ENCODE data around the gene PMAIP1. TPM values are rescaled to one million over a fixed set of nuclear protein-coding genes. Genes with fewer than 3 reads are reported as not detected.

The PMAIP1 gene
- total RNA-seq, 1 experiment from 2014 or later, result 52.8 TPM

DNA sequence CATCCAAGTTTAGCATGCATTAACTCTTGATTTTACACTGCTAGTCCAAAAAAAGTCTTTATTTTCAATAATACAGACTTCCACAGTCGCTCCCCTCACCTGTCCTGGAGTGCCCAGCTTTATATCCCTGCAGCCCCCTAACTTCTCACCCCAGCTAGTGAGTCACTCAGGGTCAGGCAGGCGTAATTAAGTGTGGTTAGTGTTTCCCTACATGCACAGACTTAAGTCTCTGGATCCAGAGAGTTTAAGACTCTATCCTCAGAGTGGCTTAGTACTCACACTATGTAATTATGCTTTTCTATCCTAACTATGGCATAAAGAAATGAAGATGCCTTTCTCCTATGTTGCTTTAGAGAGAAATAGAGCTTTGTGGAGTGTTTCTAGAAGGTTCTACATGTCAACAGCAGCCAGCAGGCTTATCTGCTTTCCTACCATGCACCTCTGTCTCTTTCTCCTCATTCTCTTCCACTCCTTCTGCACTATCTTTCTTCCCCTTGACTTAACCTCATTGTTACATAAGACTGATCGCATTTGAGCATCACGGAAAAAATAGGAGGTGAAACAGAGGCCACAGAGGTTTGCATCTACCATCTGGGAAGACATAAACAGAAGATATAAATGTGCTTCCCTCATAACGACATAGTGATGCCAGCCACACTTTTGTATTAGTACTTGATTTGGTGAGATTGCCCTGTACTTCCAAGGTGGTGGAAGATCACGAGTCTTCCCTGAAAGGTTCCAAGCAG, 34.4 kb upstream of the PMAIP1 start:
- H3K9ac ChIP-seq (ENCODE audit: low read length), result no peak overlapping the region
- H4K20me1 ChIP-seq (ENCODE audit: insufficient read depth, low read depth, low read length), result no peaks in the 10 kb centered on the region
- H3K36me3 ChIP-seq (ENCODE audit: insufficient read depth, low read length), result no peaks in the 10 kb centered on the region
- H3K4me2 ChIP-seq (ENCODE audit: low read depth, low read length, poor library complexity, severe bottlenecking), result no peak overlapping the region
- H3K4me3 ChIP-seq (ENCODE audit: low read length), result no peak overlapping the region
- no peaks in the 10 kb centered on the region; the same call in 1 of the 2 replicates for H3K27me3 ChIP-seq (ENCODE audit: low read length)
- peaks cover 12% of the 10 kb centered on the region for H3K4me1 ChIP-seq (ENCODE audit: low read length)
- no peaks in the 10 kb centered on the region for H3K9me2 ChIP-seq (replicated peaks; ENCODE audit: insufficient read depth, low read length)
- H3K9me3 ChIP-seq (ENCODE audit: low read length), result no peaks in the 10 kb centered on the region
- H2AFZ ChIP-seq (ENCODE audit: low read length), result no peak overlapping the region
- H3K79me2 ChIP-seq (ENCODE audit: low read length), result no peaks in the 10 kb centered on the region
- DNase-seq, result no peak
- H3K27ac ChIP-seq (ENCODE audit: low read length), result no peak overlapping the region

DNA sequence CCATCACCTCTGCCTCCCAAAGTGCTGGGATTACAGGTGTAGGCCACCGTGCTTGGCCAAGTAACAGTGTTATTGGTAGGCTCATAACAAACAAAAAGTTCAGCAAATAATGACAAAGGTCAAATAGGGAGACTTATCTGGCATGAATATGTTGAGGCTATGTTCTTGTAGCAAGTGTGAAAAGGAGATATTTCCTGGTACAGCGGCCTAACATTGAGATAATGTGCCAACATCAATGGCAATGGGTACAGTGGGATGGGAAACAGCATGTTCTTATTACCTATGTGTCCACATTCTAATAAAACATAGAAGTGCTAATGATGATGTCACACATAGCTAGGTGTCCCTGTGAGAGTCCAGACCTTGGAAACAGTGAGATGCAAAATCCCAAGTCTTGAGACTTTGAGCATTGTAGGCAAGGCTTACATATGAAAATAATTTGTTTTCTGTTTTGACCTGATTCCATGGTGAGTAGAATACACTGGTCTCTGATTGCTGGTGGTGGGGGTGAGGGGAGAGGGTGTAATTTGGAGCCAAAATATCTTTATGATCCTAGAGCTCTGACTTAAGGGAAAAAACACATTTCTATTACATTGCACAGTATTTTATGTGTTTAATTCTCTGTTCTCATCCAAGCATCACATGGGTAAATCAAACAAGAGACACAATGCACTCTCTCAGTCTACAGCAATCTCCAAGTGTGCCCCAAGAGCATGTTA, 33.1 kb upstream of the PMAIP1 start:
- peaks cover 11% of the 10 kb centered on the region for H3K4me1 ChIP-seq (ENCODE audit: low read length)
- no peak overlapping the region for H2AFZ ChIP-seq (ENCODE audit: low read length)
- no peaks in the 10 kb centered on the region for H3K36me3 ChIP-seq (ENCODE audit: insufficient read depth, low read length)
- no peaks in the 10 kb centered on the region for H3K79me2 ChIP-seq (ENCODE audit: low read length)
- H3K27ac ChIP-seq (ENCODE audit: low read length), result no peak overlapping the region
- no peaks in the 10 kb centered on the region for H3K9me2 ChIP-seq (replicated peaks; ENCODE audit: insufficient read depth, low read length)
- no peak overlapping the region for H3K4me3 ChIP-seq (ENCODE audit: low read length)
- no peaks in the 10 kb centered on the region for H4K20me1 ChIP-seq (ENCODE audit: insufficient read depth, low read depth, low read length)
- no peaks in the 10 kb centered on the region for H3K9me3 ChIP-seq (ENCODE audit: low read length)
- no peak overlapping the region for H3K4me2 ChIP-seq (ENCODE audit: low read depth, low read length, poor library complexity, severe bottlenecking)
- no peaks in the 10 kb centered on the region; the same call in 1 of the 2 replicates for H3K27me3 ChIP-seq (ENCODE audit: low read length)
- DNase-seq, result no peak
- no peak overlapping the region for H3K9ac ChIP-seq (ENCODE audit: low read length)

DNA sequence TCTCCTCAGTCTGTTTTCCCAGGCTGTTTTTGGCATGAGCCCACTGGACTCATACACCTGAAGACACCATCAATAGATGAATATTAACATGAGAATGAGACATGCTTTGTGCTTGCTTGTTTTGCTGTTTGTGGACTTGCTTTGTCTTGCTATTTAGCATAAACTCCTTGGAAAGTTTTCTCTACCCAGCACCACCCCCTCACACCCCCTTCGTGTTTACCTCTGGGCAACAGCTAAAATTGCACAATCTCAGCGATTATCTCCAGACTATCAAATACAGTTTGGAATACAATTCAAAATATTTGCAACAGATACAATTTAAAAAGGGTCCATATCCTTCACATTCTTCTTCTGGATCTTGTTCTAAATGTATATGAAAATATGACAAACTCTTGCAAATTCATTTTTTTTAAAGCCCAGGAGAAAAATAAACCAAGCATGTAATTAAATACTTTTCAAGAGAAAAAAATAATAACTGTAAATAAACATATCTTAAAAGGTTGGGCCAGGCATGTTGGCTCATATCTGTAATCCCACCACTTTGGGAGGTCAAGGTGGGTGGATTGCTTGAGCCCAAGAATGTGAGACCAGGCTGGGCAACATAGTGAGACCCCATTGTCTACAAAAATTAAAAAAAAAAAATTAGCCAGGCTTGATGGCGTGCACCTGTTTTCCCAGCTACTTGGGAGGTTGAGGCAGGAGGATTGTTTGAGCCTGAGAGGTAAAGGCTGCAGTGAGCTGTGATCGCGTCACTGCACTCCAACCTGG, 32.3 kb upstream of the PMAIP1 start:
- no peak overlapping the region for H3K4me3 ChIP-seq (ENCODE audit: low read length)
- no peak overlapping the region for H2AFZ ChIP-seq (ENCODE audit: low read length)
- no peak overlapping the region for H3K27ac ChIP-seq (ENCODE audit: low read length)
- no peaks in the 10 kb centered on the region for H3K79me2 ChIP-seq (ENCODE audit: low read length)
- peaks cover 3% of the 10 kb centered on the region for H3K4me1 ChIP-seq (ENCODE audit: low read length)
- no peaks in the 10 kb centered on the region for H3K36me3 ChIP-seq (ENCODE audit: insufficient read depth, low read length)
- no peaks in the 10 kb centered on the region for H4K20me1 ChIP-seq (ENCODE audit: insufficient read depth, low read depth, low read length)
- no peaks in the 10 kb centered on the region for H3K9me3 ChIP-seq (ENCODE audit: low read length)
- no peak overlapping the region for H3K4me2 ChIP-seq (ENCODE audit: low read depth, low read length, poor library complexity, severe bottlenecking)
- no peaks in the 10 kb centered on the region for H3K9me2 ChIP-seq (replicated peaks; ENCODE audit: insufficient read depth, low read length)
- no peaks in the 10 kb centered on the region for H3K27me3 ChIP-seq (ENCODE audit: low read length)
- DNase-seq, result no peak
- H3K9ac ChIP-seq (ENCODE audit: low read length), result no peak overlapping the region

DNA sequence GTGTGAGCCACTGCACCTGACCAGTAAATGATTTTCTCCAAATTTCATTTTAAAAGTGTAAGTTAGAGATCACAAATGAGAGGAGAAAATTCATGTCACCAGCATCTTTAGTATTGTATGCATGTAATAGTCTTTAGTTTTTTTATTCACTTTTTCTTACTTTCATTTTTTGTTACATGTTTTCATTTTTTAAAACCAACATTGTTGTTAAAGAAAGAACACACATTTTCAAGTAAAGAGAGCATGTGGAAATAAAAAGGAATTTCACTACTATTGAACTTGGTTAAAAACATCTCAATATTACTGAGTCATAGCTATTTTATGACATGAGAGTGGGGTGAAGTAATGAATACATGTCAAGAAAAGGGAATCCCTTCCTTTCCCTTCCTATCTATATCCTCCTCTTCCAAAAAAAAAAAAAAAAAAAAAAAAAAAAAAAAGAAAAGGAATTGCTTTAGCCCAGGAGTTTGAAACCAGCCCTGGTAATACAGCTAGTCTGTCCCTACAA, 29.1 kb upstream of the PMAIP1 start:
- Histone ChIP-seq H3K9me3 (ENCODE audit: low read length) (no peaks in the 10 kb centered on the region), H3K36me3 (ENCODE audit: insufficient read depth, low read length) (no peaks in the 10 kb centered on the region), H3K4me2 (ENCODE audit: low read depth, low read length, poor library complexity, severe bottlenecking) (no peak overlapping the region), H3K9ac (ENCODE audit: low read length) (no peak overlapping the region), H3K4me1 (ENCODE audit: low read length) (no peaks in the 10 kb centered on the region), H3K27ac (ENCODE audit: low read length) (no peak overlapping the region), H3K9me2 (replicated peaks; ENCODE audit: insufficient read depth, low read length) (no peaks in the 10 kb centered on the region), H4K20me1 (ENCODE audit: insufficient read depth, low read depth, low read length) (no peaks in the 10 kb centered on the region), H3K27me3 (ENCODE audit: low read length) (no peaks in the 10 kb centered on the region), H3K79me2 (ENCODE audit: low read length) (no peaks in the 10 kb centered on the region), H3K4me3 (ENCODE audit: low read length) (no peak overlapping the region), H2AFZ (ENCODE audit: low read length) (no peak overlapping the region)
- DNase-seq, result no peak

DNA sequence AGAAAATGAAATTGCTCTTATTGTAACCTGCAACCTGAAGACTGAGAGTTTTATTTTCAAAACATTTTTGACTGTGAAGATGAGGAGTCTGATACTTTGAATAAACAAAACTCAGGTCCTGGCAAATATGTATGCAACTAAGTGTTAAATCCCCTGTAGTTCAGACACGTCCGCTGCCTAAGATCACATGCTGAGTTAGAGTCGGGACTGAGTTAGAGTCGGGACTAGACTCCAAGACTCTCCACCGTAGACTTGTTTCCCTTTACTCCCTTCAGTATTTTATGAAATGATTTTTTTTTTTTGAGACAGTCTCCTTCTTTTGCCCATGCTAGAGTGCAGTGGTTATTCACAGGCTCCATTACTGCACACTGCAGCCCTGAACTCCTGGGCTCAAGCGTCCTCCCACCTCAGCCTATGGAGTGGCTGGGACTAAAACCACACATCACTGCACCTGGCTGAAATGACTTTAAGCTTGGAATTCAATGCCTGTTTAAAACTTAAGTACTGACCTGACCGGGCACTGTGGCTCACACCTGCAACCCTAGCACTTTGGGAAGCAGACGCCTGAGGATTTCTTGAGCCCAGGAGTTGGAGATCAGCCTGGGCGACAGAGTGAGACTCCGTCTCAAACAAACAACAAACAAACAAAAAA, 28.0 kb upstream of the PMAIP1 start:
- Histone ChIP-seq H3K4me1 (ENCODE audit: low read length) (no peaks in the 10 kb centered on the region), H3K9me2 (replicated peaks; ENCODE audit: insufficient read depth, low read length) (no peaks in the 10 kb centered on the region), H3K9me3 (ENCODE audit: low read length) (no peaks in the 10 kb centered on the region), H3K27ac (ENCODE audit: low read length) (no peak overlapping the region), H3K27me3 (ENCODE audit: low read length) (no peaks in the 10 kb centered on the region), H3K36me3 (ENCODE audit: insufficient read depth, low read length) (no peaks in the 10 kb centered on the region), H3K4me3 (ENCODE audit: low read length) (no peak overlapping the region), H3K9ac (ENCODE audit: low read length) (no peak overlapping the region), H3K79me2 (ENCODE audit: low read length) (no peaks in the 10 kb centered on the region), H4K20me1 (ENCODE audit: insufficient read depth, low read depth, low read length) (no peaks in the 10 kb centered on the region), H3K4me2 (ENCODE audit: low read depth, low read length, poor library complexity, severe bottlenecking) (no peak overlapping the region), H2AFZ (ENCODE audit: low read length) (no peak overlapping the region)
- DNase-seq, result no peak

DNA sequence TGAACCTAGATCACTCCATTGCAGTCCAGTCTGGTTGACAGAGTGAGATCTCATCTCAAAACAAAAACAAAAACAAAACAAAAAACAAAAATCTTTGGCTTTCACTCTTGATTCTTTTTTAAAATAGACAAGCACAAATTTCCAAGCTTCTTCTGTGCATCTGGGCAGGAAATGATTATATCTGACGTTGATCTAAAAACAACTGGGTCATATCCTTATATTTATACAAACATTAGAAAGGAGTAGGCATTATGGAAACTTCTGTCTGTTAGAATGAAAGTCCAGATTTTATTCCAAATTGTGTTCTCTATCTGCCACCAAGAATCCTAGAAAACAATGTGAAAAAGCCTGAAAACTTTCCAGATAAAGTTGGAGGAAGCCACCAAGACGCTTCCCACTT, 26.2 kb upstream of the PMAIP1 start:
- no peaks in the 10 kb centered on the region for H4K20me1 ChIP-seq (ENCODE audit: insufficient read depth, low read depth, low read length)
- no peak for DNase-seq
- H3K9me3 ChIP-seq (ENCODE audit: low read length), result no peaks in the 10 kb centered on the region
- H3K4me3 ChIP-seq (ENCODE audit: low read length), result no peak overlapping the region
- H3K4me1 ChIP-seq (ENCODE audit: low read length), result no peaks in the 10 kb centered on the region
- H3K4me2 ChIP-seq (ENCODE audit: low read depth, low read length, poor library complexity, severe bottlenecking), result no peak overlapping the region
- H3K9ac ChIP-seq (ENCODE audit: low read length), result no peak overlapping the region
- no peaks in the 10 kb centered on the region for H3K9me2 ChIP-seq (replicated peaks; ENCODE audit: insufficient read depth, low read length)
- no peak overlapping the region for H3K27ac ChIP-seq (ENCODE audit: low read length)
- no peaks in the 10 kb centered on the region for H3K27me3 ChIP-seq (ENCODE audit: low read length)
- no peak overlapping the region for H2AFZ ChIP-seq (ENCODE audit: low read length)
- H3K79me2 ChIP-seq (ENCODE audit: low read length), result no peaks in the 10 kb centered on the region
- H3K36me3 ChIP-seq (ENCODE audit: insufficient read depth, low read length), result no peaks in the 10 kb centered on the region

DNA sequence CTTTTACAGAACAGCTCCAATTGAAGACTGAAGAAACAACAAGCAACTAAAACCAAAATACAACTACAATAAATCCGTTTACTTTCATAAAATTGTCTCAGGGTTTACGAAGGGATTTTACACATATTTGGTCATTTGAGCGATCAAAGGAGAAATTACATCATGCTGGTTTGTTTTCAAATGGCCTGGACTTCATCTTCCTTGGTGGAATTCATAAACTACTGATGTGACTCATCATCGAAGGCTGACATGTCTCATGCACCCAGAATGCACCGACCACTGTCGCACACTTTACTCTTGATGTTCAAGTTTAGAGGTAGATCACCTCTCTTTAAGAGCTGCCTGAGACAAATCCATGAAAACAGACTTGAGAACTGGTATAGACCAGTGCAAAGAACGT, 25.6 kb upstream of the PMAIP1 start:
- DNase-seq, result no peak
- no peaks in the 10 kb centered on the region for H3K79me2 ChIP-seq (ENCODE audit: low read length)
- H3K9me2 ChIP-seq (replicated peaks; ENCODE audit: insufficient read depth, low read length), result no peaks in the 10 kb centered on the region
- H3K4me2 ChIP-seq (ENCODE audit: low read depth, low read length, poor library complexity, severe bottlenecking), result no peak overlapping the region
- no peak overlapping the region for H3K4me3 ChIP-seq (ENCODE audit: low read length)
- H3K27ac ChIP-seq (ENCODE audit: low read length), result no peak overlapping the region
- no peak overlapping the region for H2AFZ ChIP-seq (ENCODE audit: low read length)
- H3K9me3 ChIP-seq (ENCODE audit: low read length), result no peaks in the 10 kb centered on the region
- H3K36me3 ChIP-seq (ENCODE audit: insufficient read depth, low read length), result no peaks in the 10 kb centered on the region
- H4K20me1 ChIP-seq (ENCODE audit: insufficient read depth, low read depth, low read length), result no peaks in the 10 kb centered on the region
- no peak overlapping the region for H3K9ac ChIP-seq (ENCODE audit: low read length)
- no peaks in the 10 kb centered on the region for H3K4me1 ChIP-seq (ENCODE audit: low read length)
- no peaks in the 10 kb centered on the region for H3K27me3 ChIP-seq (ENCODE audit: low read length)

DNA sequence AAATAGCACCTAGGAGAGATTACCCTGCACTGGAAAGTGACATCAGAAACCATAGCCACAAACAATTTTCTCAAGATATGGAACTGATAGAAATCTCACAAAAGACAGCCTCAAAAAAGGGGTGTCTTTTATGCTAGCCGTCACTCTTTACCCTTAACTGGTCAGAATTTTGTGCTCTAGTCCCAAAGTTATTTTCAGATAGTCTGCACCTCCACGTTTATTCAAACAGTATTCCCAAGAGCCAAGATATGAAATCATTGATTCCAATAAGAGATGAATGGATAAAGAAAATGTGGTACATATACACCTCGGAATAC, 23.5 kb upstream of the PMAIP1 start:
- Histone ChIP-seq H3K4me2 (ENCODE audit: low read depth, low read length, poor library complexity, severe bottlenecking) (no peak overlapping the region), H3K9me3 (ENCODE audit: low read length) (no peaks in the 10 kb centered on the region), H3K9me2 (replicated peaks; ENCODE audit: insufficient read depth, low read length) (no peaks in the 10 kb centered on the region), H3K36me3 (ENCODE audit: insufficient read depth, low read length) (no peaks in the 10 kb centered on the region), H3K27me3 (ENCODE audit: low read length) (no peaks in the 10 kb centered on the region), H3K9ac (ENCODE audit: low read length) (no peak overlapping the region), H4K20me1 (ENCODE audit: insufficient read depth, low read depth, low read length) (no peaks in the 10 kb centered on the region), H3K27ac (ENCODE audit: low read length) (no peak overlapping the region), H3K4me1 (ENCODE audit: low read length) (no peaks in the 10 kb centered on the region), H2AFZ (ENCODE audit: low read length) (no peak overlapping the region), H3K79me2 (ENCODE audit: low read length) (no peaks in the 10 kb centered on the region), H3K4me3 (ENCODE audit: low read length) (no peak overlapping the region)
- DNase-seq, result no peak

Data from Karpas-422 (cell line).